Right ventricle myocardium superior (tissue), 1 donor: ENCODE measurements around the gene GPATCH3. TPM values are rescaled to one million over a fixed set of nuclear protein-coding genes. Genes with fewer than 3 reads are reported as not detected.
"Not testable (repeated sequence)": the region's sequence is repeated elsewhere in the genome, so short reads cannot be mapped to it uniquely, and the experiment has no call there.

Source experiments
- ATAC-seq: fragments of 200-7000 bp; cut with Tn5 transposase; one replicate; pipeline ENCODE4 v1.9.1; 2020; ENCODE audit warnings: mild to moderate bottlenecking; ENCODE audit not compliant: poor library complexity
- DNase-seq: peaks from one replicate; pipeline ENCODE4 v3.0.0-alpha.2; 2020
- intact Hi-C: fragments of 100-400 bp; cut with DNase I; formaldehyde crosslinking; loops from one replicate; pipeline ENCODE4 v1.11.2; 2022
- long read RNA-seq: library from polyadenylated mRNA; unstranded; transcript quantifications from one replicate; pipeline ENCODE4 v2.0.0, GENCODE V29; 2021
- total RNA-seq: library from RNA; stranded (reverse); fragmentation: NEBNext Ultra II Directional; extraction: Animal tissue kit (Norgen Biotek cat#: 25700); gene quantifications from one replicate; pipeline ENCODE4 v1.2.1, GENCODE V29; 2021
- donor health status: DM: no; HTN: yes; CAD: no; lungs with severe emphysema.

Gene GPATCH3, protein sequence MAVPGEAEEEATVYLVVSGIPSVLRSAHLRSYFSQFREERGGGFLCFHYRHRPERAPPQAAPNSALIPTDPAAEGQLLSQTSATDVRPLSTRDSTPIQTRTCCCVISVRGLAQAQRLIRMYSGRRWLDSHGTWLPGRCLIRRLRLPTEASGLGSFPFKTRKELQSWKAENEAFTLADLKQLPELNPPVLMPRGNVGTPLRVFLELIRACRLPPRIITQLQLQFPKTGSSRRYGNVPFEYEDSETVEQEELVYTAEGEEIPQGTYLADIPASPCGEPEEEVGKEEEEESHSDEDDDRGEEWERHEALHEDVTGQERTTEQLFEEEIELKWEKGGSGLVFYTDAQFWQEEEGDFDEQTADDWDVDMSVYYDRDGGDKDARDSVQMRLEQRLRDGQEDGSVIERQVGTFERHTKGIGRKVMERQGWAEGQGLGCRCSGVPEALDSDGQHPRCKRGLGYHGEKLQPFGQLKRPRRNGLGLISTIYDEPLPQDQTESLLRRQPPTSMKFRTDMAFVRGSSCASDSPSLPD
- 10.4 TPM for total RNA-seq
- long read RNA-seq, transcript GPATCH3-201 (7 exons, 2,123 nt) = major isoform, 14 of 18 reads
- long read RNA-seq, partial matches to known transcripts = 2 of 18 reads
- long read RNA-seq, other reads (novel, unspliced or antisense) = 2 of 18 reads

- ATAC-seq = peak; percentile 96
- peak; percentile 97 for DNase-seq
- intact Hi-C loops = no loop called here
Observed at GRCh38 chr1:26900001-26900814, at the start of gene GPATCH3. GPATCH3 (minus strand) TSS chr1:26900467; CDS start chr1:26900442, 25 bp downstream.

DNA sequence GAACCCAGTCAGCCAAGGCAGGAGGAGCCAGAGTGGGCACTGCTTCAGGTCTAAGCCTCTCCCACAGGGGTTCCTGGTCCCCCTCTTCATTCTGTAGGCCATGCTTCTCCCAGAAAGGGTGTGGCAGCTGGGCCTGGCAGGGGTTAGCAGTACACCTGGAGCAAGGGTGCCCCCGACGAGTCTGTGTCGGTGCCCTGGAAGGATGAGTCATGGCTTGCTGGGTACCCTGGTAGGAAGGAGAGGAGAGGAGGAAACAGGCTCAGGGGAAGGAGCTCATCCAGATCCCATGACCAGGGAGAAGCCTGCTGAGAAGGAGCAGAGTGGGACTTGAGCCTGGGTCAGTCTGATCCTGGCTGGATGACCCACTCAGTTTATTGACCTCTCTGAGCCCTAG lies 49.7 kb upstream of the GPATCH3 start:
- peak; percentile 5 for ATAC-seq
- intact Hi-C loops = no loop called here

GRCh38 chr1:26949266-26949925 lies 49.1 kb upstream of the GPATCH3 start:
- ATAC-seq (peak; percentile 68), DNase-seq (no peak)
- intact Hi-C loops = no loop called here

More for the DNA sequence above, 49.7 kb upstream of the GPATCH3 start:
- no peak for DNase-seq

DNA sequence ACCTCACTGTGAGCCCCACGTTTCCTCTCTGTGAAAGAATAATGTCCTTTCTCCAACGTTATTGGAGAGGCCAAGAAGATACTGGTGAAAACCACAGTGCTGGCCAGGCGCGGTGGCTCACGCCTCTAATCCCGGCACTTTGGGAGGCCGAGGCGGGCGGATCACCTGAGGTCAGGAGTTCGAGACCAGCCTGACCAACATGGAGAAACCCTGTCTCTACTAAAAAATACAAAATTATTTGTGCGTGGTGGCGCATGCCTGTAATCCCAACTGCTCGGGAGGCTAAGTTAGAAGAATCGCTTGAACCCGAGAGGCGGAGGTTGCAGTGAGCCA lies 48.4 kb upstream of the GPATCH3 start:
- intact Hi-C loops, DNase-seq, ATAC-seq: not testable (repeated sequence)

DNA sequence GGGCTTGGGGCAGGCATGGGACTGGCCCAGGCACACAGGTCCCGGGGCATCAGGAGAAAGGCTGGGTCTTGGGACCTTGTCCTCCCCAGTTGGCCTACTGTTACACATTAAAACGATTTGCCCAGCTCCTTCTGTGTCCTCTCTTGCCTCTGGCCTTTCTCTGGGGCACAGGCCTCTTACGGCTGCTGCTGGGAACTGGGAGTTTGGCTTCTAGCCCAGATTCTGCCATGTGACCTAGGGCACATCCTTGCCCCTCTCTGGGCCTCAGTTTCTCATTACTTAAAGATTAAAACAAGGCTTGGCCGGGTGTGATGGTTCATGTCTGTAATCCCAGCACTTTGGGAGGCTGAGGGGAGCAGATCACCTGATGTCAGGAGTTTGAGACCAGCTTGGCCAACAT lies 46.0 kb upstream of the GPATCH3 start:
- intact Hi-C loops = no loop called here
- peak; percentile 13 for ATAC-seq

DNA sequence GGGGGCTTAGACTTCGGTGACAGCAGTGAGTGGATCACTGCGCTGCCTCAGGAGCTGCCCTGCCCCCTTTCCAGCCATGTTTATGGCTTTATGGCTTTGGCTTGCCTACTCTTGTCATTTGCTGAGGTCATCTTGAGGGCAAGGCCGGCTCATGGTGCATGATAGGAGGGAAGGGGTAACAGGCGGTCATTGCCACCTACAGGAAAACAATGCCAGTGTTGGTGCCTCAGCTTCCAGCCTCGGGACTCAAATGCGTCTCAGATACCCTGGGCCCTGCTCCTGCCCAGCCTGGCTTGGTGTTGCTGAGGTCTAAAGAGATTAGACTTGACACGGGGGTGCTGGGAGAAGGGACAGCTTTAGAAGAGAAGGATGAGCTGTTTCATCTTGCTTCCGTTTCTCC lies 45.5 kb upstream of the GPATCH3 start:
- intact Hi-C loops = no loop called here
- ATAC-seq = peak; percentile 54
- no peak for DNase-seq

More for the DNA sequence above, 46.0 kb upstream of the GPATCH3 start:
- DNase-seq = no peak

- DNase-seq = no peak
- intact Hi-C loops = no loop called here
- ATAC-seq = no peak
Observed at GRCh38 chr1:26945138-26945537, 44.9 kb upstream of the GPATCH3 start.

DNA sequence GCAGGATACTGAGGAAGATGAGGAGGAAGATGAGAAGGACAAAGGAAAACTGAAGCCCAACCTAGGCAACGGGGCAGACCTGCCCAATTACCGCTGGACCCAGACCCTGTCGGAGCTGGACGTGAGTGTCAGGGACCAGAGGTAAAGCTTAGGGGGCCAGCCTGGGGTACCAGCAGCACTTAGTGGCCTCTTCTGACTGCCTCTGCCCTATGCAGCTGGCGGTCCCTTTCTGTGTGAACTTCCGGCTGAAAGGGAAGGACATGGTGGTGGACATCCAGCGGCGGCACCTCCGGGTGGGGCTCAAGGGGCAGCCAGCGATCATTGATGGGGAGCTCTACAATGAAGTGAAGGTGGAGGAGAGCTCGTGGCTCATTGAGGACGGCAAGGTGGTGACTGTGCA lies 42.4 kb upstream of the GPATCH3 start:
- DNase-seq (no peak), ATAC-seq (no peak)
- intact Hi-C loops = no loop called here

GRCh38 chr1:26941311-26941710 lies 41.0 kb upstream of the GPATCH3 start:
- peak; percentile 14 for ATAC-seq
- DNase-seq = no peak
- intact Hi-C loops = no loop called here

GRCh38 chr1:26938659-26939025 lies 38.4 kb upstream of the GPATCH3 start:
- no peak for DNase-seq
- intact Hi-C loops = no loop called here
- peak; percentile 4 for ATAC-seq

- DNase-seq (peak; percentile 50), ATAC-seq (peak; percentile 76)
Observed at GRCh38 chr1:26938004-26938658, 37.9 kb upstream of the GPATCH3 start.

DNA sequence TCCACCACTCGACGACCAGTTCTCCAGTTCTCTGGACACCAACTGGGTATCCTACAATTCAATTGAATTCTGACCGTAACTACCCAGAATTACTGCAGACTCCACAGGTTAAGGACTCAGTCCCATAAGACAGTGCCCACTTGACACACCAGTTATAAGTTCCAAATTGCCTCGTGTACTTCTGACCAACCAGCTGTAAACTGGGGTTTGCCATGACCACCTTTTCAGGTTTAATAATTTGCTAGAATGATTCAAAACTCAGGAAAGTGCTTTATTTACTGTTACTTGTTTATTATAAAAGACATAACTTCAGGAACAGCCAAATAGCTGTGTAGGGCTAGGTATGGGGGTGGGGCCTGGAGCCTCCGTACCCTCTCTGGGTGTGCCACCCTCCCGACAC lies 36.6 kb upstream of the GPATCH3 start:
- no peak for ATAC-seq
- intact Hi-C loops = no loop called here

More at GRCh38 chr1:26938004-26938658, 37.9 kb upstream of the GPATCH3 start:
- intact Hi-C loops = no loop called here

DNA sequence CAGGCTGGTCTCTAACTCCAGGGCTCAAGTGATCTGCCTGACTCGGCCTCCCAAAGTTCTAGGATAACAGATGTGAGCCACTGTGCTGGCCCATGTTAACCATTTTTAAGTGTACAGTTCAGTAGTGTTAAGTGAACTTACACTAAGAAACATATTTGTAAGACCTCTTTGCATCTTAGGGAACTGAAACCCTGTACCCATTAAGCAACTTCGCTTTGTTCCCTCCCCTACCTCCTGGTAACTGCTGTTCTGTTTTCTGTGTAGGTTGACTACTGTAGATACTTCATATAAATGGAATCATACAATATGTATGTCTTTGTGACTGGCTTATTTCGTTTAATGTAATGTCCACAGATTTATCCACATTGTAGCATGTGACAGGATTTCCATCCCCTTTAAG lies 32.3 kb upstream of the GPATCH3 start:
- intact Hi-C loops = no loop called here
- DNase-seq (no peak), ATAC-seq (no peak)

More for the DNA sequence above, 36.6 kb upstream of the GPATCH3 start:
- DNase-seq = no peak

GRCh38 chr1:26923711-26924110 lies 23.4 kb upstream of the GPATCH3 start:
- DNase-seq (no peak), ATAC-seq (no peak)
- intact Hi-C loops = no loop called here

DNA sequence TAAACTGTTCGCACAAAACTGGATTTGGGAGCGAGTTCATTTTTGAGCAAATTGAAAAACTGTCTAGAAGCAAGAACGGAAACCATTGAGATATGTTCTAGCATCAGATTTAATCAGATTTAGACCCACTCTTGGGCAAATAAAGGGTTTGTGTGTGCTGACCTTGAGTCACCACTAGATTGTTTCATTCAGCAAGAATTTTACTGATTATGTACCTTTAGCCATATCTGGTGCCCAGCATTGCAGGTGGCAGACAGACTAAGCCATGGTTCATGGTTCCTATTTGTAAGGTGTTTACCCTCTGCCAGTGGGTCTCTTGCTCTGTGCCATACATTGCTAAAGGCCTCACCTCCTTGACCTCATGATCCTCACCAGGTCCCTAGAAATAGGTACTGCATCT lies 22.6 kb upstream of the GPATCH3 start:
- DNase-seq (no peak), ATAC-seq (no peak)
- intact Hi-C loops = no loop called here

DNA sequence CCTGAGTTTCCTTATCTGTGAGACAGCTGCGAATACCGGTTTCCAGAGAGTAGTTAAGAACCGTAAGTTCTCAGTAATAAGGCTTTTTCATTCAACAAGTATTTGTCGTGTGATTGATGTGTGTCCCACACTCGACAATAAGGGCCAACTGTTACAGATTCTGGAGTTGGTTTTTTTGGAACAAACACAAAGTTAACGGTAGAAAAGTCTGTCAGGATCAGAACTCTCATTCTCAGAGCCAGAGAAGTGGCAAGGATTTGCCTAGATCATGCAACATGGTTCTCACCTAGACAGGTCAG lies 22.1 kb upstream of the GPATCH3 start:
- ATAC-seq (no peak), DNase-seq (no peak)
- intact Hi-C loops = no loop called here

- peak; percentile 98 for DNase-seq
- intact Hi-C loops = no loop called here
- ATAC-seq = peak; percentile 99
Observed at GRCh38 chr1:26921540-26922430, 21.5 kb upstream of the GPATCH3 start, which contains the start of gene NUDC. NUDC (plus strand) TSS chr1:26921743; CDS start chr1:26921849, 106 bp downstream.

DNA sequence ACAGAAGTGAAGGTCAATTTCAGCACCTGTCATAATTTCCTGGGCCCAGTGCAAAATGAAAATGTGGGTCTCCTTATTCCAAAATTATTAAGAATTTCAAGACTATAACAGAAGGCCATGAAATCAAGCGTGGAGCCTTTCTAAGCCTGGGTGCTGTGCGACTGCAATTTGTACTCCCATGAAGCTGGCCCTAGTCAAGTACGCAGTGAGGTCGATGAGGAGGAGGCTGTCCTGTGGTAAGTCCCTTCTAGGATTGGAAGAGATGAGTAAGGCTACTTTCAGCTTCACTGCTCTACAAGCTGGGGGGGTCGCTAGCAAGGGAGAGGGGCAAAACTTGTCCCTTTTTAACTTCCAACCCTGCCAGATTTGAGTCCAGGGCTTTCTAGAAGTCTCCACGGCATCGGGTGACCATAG lies 20.9 kb upstream of the GPATCH3 start:
- intact Hi-C loops = no loop called here
- DNase-seq = no peak
- peak; percentile 35 for ATAC-seq
